ENCODE measurements around the gene KPNA1. TPM values are rescaled to one million over a fixed set of nuclear protein-coding genes. Genes with fewer than 3 reads are reported as not detected.
A peak's percentile ranks its signal among the peaks of the same experiment; 100 is the strongest.

The KPNA1 gene
- total RNA-seq, 2 donors from 2014 or later = 20.2 to 28.7 TPM

DNA sequence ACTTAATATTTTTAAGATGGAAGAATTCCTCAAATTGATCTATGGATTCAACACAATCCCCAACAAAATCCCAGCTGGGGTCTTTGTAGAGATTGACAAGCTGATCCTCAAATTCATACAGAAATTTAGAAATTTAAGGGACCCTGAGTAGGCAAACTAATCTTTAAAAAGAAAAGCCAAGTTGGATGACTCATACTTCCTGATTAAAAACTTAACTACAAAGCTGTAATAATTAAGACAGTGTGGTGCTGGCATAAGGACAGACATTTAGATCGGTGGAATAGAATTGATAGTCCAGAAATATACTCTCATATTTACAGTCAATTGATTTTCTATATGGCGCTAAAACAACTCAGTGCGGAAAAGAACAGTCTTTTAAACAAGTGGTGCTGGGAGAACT is 119.2 kb downstream of the KPNA1 start:
- TF ChIP-seq, protein P1, sequence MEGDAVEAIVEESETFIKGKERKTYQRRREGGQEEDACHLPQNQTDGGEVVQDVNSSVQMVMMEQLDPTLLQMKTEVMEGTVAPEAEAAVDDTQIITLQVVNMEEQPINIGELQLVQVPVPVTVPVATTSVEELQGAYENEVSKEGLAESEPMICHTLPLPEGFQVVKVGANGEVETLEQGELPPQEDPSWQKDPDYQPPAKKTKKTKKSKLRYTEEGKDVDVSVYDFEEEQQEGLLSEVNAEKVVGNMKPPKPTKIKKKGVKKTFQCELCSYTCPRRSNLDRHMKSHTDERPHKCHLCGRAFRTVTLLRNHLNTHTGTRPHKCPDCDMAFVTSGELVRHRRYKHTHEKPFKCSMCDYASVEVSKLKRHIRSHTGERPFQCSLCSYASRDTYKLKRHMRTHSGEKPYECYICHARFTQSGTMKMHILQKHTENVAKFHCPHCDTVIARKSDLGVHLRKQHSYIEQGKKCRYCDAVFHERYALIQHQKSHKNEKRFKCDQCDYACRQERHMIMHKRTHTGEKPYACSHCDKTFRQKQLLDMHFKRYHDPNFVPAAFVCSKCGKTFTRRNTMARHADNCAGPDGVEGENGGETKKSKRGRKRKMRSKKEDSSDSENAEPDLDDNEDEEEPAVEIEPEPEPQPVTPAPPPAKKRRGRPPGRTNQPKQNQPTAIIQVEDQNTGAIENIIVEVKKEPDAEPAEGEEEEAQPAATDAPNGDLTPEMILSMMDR (IDR thresholded peaks at IDR 0.05) = no peak
- no peak for TF ChIP-seq POLR2A (IDR thresholded peaks at IDR 0.05)
- H3K4me3 ChIP-seq = no peak overlapping the region
- H3K27ac ChIP-seq = peak overlapping the region in 1 of 4 donors; percentile 43
- H3K9me3 ChIP-seq = no peaks in the 10 kb centered on the region
- peaks cover 45% of the 10 kb centered on the region for H3K4me1 ChIP-seq
- DNase-seq (no peak), ATAC-seq (no peak)
- H3K36me3 ChIP-seq (replicated peaks in 1 of 2; ENCODE audit: insufficient read depth in 1 of 2, low read depth in 2 of 2) = no peaks in the 10 kb centered on the region
- H3K27me3 ChIP-seq = no peaks in the 10 kb centered on the region
- intact Hi-C loops (cut with DNase I) = no loop called here
- 50 to 59% methylated on average over 3 of the region's 3 CpGs for WGBS, 2 donors

DNA sequence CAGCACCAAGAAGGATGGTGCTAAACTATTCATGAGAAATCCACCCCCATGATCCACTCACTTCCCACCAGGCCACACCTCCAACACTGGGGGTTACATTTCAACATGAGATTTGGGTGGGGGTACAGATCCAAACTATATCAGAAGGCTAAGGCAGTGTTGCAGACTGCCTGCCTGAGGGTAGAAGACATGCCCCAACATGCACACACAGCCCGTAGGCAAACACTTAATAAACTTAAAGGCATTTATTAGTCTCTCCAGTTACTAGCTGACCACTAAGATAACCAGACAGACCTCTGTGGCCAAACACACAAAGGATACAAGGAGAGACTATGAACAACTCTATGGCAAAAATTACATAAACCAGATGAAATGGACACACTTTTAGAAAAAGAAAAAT is 120.6 kb downstream of the KPNA1 start:
- Histone ChIP-seq H3K4me3 (no peak overlapping the region), H3K27ac (peak overlapping the region; percentile 22 to 76 (median 49)), H3K27me3 (no peaks in the 10 kb centered on the region), H3K9me3 (no peaks in the 10 kb centered on the region), H3K4me1 (peaks cover 57% of the 10 kb centered on the region), H3K36me3 (replicated peaks in 1 of 2; ENCODE audit: insufficient read depth in 1 of 2, low read depth in 2 of 2) (no peaks in the 10 kb centered on the region)
- no peak for ATAC-seq
- TF ChIP-seq, protein P1 (IDR thresholded peaks at IDR 0.05) = no peak
- TF ChIP-seq POLR2A (IDR thresholded peaks at IDR 0.05) = no peak
- intact Hi-C loops (cut with DNase I) = no loop called here
- DNase-seq = no peak
- 44 to 78% methylated on average over 1 of the region's 1 CpG for WGBS, 2 donors

DNA sequence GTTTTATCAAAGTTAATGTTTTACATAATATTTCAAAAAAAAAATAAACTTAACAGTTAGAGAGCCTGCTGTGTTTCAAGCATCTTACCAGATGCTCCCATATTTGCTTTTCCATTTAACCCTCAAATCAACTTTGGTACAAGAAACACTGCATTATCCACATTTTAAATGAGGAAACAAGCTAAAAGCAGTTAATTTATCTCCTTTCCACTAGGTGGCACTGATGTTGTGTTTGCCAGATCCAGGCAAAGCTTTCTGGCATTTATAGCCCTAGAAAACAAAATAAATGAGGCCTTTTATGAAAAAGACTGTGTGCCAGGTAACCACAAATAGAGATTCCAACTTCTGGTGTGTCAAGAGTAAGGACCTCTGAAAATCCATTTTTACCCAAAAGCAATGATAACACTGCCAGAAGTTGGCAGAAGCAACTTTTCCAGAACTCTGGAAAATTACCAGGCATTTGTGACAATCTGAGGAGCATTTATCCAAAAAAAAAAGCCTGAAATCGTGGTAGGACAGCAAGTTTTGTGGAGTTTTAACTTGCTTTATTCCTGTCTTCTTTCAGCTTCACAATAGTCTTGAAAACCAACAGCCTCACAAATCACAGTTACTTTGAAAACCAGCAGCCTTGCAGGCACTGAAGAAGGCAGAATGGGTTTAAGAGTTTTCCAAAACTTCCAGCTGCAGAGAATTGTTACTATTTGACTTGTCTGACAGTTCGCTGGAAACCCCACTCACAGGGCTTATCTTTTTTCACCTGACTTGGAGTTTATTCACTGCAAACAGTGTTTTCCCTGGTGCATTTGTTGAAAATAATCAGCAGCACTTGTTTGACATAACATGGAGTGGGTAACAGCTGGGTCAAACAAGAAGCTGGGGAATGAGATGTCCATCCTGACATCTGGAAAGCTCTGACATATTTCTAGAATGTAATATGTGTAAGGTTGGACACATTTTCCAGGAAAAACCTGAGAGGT is 121.6 kb downstream of the KPNA1 start:
- 5 to 6% methylated on average over 2 of the region's 2 CpGs for WGBS, 2 donors
- Histone ChIP-seq H3K4me1 (peaks cover 65% of the 10 kb centered on the region), H3K4me3 (no peak overlapping the region), H3K9me3 (no peaks in the 10 kb centered on the region), H3K36me3 (replicated peaks in 1 of 2; ENCODE audit: insufficient read depth in 1 of 2, low read depth in 2 of 2) (no peaks in the 10 kb centered on the region), H3K27ac (peak overlapping the region; percentile 22 to 76 (median 49)), H3K27me3 (no peaks in the 10 kb centered on the region)
- intact Hi-C loops (cut with DNase I) = no loop called here
- TF ChIP-seq, protein P1 (IDR thresholded peaks at IDR 0.05) = peak; percentile 25 to 77 (median 69)
- TF ChIP-seq POLR2A (IDR thresholded peaks at IDR 0.05) = no peak
- peak; percentile 74 for ATAC-seq
- peak in 3 of 4 donors; percentile 29 to 39 (median 33) for DNase-seq

GRCh38 chr3:122391681-122392446 is 122.9 kb downstream of the KPNA1 start:
- TF ChIP-seq, protein P1 (IDR thresholded peaks at IDR 0.05) = no peak
- TF ChIP-seq POLR2A (IDR thresholded peaks at IDR 0.05) = no peak
- no peaks in the 10 kb centered on the region for H3K36me3 ChIP-seq (replicated peaks in 1 of 2; ENCODE audit: insufficient read depth in 1 of 2, low read depth in 2 of 2)
- H3K4me1 ChIP-seq = peaks cover 77% of the 10 kb centered on the region
- peak overlapping the region; percentile 29 to 76 (median 53) for H3K27ac ChIP-seq
- H3K27me3 ChIP-seq = no peaks in the 10 kb centered on the region
- no peak overlapping the region for H3K4me3 ChIP-seq
- intact Hi-C loops (cut with DNase I) = no loop called here
- 8 to 13% methylated on average over 2 of the region's 2 CpGs for WGBS, 2 donors
- DNase-seq (peak in 2 of 4 donors; percentile 14 to 28), ATAC-seq (peak; percentile 58)
- no peaks in the 10 kb centered on the region for H3K9me3 ChIP-seq
